Suprapubic skin (tissue), 4 donors: ENCODE data around the gene BMP8B. TPM values are rescaled to one million over a fixed set of nuclear protein-coding genes. Genes with fewer than 3 reads are reported as not detected.

Experiments used
- DNase-seq, 2 donors: peaks; one replicate each; pipeline ENCODE4 v3.0.0-alpha.2; 2019; ENCODE audit warnings: low spot score in 2 of 2
- H3K27ac ChIP-seq: fragments of 200-600 bp; sonication (generic); one replicate; pipeline ENCODE4 v1.5.1; 2019
- H3K27me3 ChIP-seq: fragments of 200-600 bp; sonication (generic); one replicate; pipeline ENCODE4 v1.5.1; 2019
- H3K36me3 ChIP-seq: fragments of 200-600 bp; sonication (generic); one replicate; pipeline ENCODE4 v1.5.1; 2019
- H3K4me1 ChIP-seq: fragments of 200-600 bp; sonication (generic); one replicate; pipeline ENCODE4 v1.5.1; 2019
- H3K4me3 ChIP-seq: fragments of 200-600 bp; sonication (generic); one replicate; pipeline ENCODE4 v1.5.1; 2019; ENCODE audit warnings: mild to moderate bottlenecking
- H3K9me3 ChIP-seq: fragments of 200-600 bp; sonication (generic); one replicate; pipeline ENCODE4 v1.5.1; 2019
- CTCF ChIP-seq, 2 donors: fragments of 200-600 bp in 1 of 2; fragments of 450-650 bp in 1 of 2; sonication (generic) in 1 of 2; IDR thresholded peaks; one replicate each; pipeline ENCODE4 v1.5.1; 2016 to 2019; ENCODE audit warnings: antibody characterized with exemption in 2 of 2, mild to moderate bottlenecking in 1 of 2, moderate library complexity in 1 of 2
- EP300 ChIP-seq: sonication (generic); formaldehyde crosslinking; IDR thresholded peaks from one replicate; pipeline ENCODE4 v1.6.1; 2017; ENCODE audit warnings: antibody characterized with exemption
- POLR2A ChIP-seq, 2 donors: fragments of 450-650 bp; IDR thresholded peaks; one replicate each; pipeline ENCODE4 v1.6.1; 2017; ENCODE audit warnings: antibody characterized with exemption in 2 of 2, mild to moderate bottlenecking in 2 of 2, moderate library complexity in 2 of 2
- POLR2AphosphoS5 ChIP-seq, 3 donors: sonication (generic); formaldehyde crosslinking; IDR thresholded peaks; one replicate each; pipeline ENCODE4 v1.6.1; 2017; ENCODE audit warnings: antibody characterized with exemption in 3 of 3
- WGBS: methylation state at CpG from one replicate; pipeline ENCODE4 v1.1.5; 2018; 5-methylcytosine and 5-hydroxymethylcytosine counted together
- total RNA-seq, 4 donors: library from RNA; depleted of rRNA; stranded (reverse); fragments of >200 nt; gene quantifications; one replicate each; pipeline ENCODE4 v1.1.0, GENCODE V29; 2016

Gene BMP8B
- total RNA-seq, 4 donors from 2014 or later = 0.83 to 3.5 (median 2.1) TPM

DNA sequence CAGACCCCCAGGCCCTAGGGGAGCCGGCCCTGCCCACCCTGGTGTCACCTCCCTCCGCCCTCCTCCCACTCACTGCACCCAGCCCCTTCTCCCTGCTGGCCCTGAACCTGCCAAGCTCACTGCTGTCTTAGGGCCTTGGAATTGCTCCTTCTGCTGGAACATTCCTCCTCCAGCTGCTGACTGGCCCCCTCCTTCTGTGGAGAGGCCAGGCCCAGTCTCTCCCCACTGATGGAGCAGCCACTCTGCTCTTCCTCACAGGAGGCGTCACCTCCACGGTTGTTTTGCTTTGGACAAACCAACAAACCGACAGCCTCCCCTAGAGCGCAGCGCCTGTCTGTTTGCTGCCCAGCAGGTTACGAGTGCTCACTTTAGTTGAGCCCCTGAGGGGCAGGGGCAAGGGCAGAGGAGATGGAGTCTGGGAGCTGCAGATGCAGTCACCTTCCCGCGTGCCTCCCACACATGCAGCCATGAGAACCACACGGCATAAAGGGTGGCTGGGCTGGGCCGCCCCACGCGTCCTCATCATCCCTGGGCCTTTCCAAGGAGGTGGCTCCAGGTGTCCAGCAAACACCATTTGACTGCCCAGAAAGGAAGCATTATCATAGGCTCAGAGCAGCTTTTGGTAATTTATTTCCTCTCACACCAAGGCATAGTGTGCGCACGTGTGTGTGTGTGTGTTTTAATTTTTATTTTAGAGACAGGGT lies 27.0 kb downstream of the BMP8B start:
- Histone ChIP-seq H3K36me3 (peaks cover 55% of the 10 kb centered on the region), H3K9me3 (no peaks in the 10 kb centered on the region), H3K27me3 (no peaks in the 10 kb centered on the region), H3K4me1 (no peaks in the 10 kb centered on the region), H3K4me3 (no peak overlapping the region), H3K27ac (no peak overlapping the region)
- no peak for TF ChIP-seq EP300
- TF ChIP-seq POLR2AphosphoS5 (IDR thresholded peaks at IDR 0.05) = no peak
- no peak for TF ChIP-seq CTCF (IDR thresholded peaks at IDR 0.05)
- no peak for TF ChIP-seq POLR2A (IDR thresholded peaks at IDR 0.05)
- DNase-seq = no peak
- 71% methylated on average over 15 of the region's 16 CpGs for WGBS

DNA sequence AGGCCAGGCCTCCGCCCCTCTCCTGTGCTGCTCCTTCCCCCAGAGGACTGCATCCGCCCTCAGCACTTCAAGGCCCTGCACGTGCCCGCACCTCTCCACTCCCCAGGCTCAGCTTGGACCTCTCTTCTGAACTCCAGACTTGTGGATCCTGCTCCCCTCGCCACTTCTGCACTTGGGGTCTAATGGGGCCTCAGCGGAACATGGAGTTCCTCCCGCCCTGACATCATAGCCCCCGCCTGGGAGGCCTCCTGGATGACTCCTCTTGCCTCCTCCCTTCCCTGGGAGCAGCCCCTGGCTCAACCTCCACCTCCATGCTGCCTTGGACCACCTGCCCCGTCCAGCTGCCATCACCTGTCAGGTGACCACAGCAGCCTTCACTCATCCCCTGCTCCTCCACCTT lies 27.6 kb downstream of the BMP8B start:
- no peaks in the 10 kb centered on the region for H3K27me3 ChIP-seq
- no peaks in the 10 kb centered on the region for H3K4me1 ChIP-seq
- no peak overlapping the region for H3K4me3 ChIP-seq
- 87% methylated on average over 9 of the region's 9 CpGs for WGBS
- no peaks in the 10 kb centered on the region for H3K9me3 ChIP-seq
- DNase-seq = no peak
- no peak for TF ChIP-seq EP300
- no peak for TF ChIP-seq CTCF (IDR thresholded peaks at IDR 0.05)
- TF ChIP-seq POLR2AphosphoS5 (IDR thresholded peaks at IDR 0.05) = no peak
- no peak for TF ChIP-seq POLR2A (IDR thresholded peaks at IDR 0.05)
- peaks cover 61% of the 10 kb centered on the region for H3K36me3 ChIP-seq
- no peak overlapping the region for H3K27ac ChIP-seq

- no peaks in the 10 kb centered on the region for H3K9me3 ChIP-seq
- peaks cover 67% of the 10 kb centered on the region for H3K36me3 ChIP-seq
- no peak for TF ChIP-seq CTCF (IDR thresholded peaks at IDR 0.05)
- TF ChIP-seq POLR2AphosphoS5 (IDR thresholded peaks at IDR 0.05) = no peak
- TF ChIP-seq POLR2A (IDR thresholded peaks at IDR 0.05) = no peak
- no peak for TF ChIP-seq EP300
- no peak overlapping the region for H3K4me3 ChIP-seq
- H3K27me3 ChIP-seq = no peaks in the 10 kb centered on the region
- H3K27ac ChIP-seq = no peak overlapping the region
- WGBS = 92% methylated on average over 8 of the region's 16 CpGs
- no peak for DNase-seq
- no peaks in the 10 kb centered on the region for H3K4me1 ChIP-seq
These were observed 28.3 kb downstream of the BMP8B start for GRCh38 chr1:39760074-39761008.

- peaks cover 77% of the 10 kb centered on the region for H3K36me3 ChIP-seq
- no peak for TF ChIP-seq EP300
These were observed 29.3 kb downstream of the BMP8B start for GRCh38 chr1:39759436-39759726.

GRCh38 chr1:39758556-39759435 lies 29.9 kb downstream of the BMP8B start:
- H3K4me3 ChIP-seq = no peak overlapping the region
- no peak for TF ChIP-seq POLR2A (IDR thresholded peaks at IDR 0.05)
- no peak for TF ChIP-seq CTCF (IDR thresholded peaks at IDR 0.05)
- TF ChIP-seq POLR2AphosphoS5 (IDR thresholded peaks at IDR 0.05) = no peak
- TF ChIP-seq EP300 = no peak
- DNase-seq = no peak
- no peaks in the 10 kb centered on the region for H3K4me1 ChIP-seq
- H3K36me3 ChIP-seq = peaks cover 83% of the 10 kb centered on the region
- WGBS = 85% methylated on average over 10 of the region's 16 CpGs
- H3K9me3 ChIP-seq = no peaks in the 10 kb centered on the region
- H3K27me3 ChIP-seq = no peaks in the 10 kb centered on the region
- H3K27ac ChIP-seq = no peak overlapping the region

More at GRCh38 chr1:39759436-39759726, 29.3 kb downstream of the BMP8B start:
- no peaks in the 10 kb centered on the region for H3K4me1 ChIP-seq
- H3K9me3 ChIP-seq = no peaks in the 10 kb centered on the region
- H3K4me3 ChIP-seq = no peak overlapping the region
- H3K27ac ChIP-seq = no peak overlapping the region
- DNase-seq = no peak
- no peaks in the 10 kb centered on the region for H3K27me3 ChIP-seq
